GM21360 (cell line): ENCODE data around the gene HOXA9.

Source experiments
- ATAC-seq: cut with Tn5 transposase; IDR thresholded peaks from one replicate; pipeline ENCODE4 v1.9.1; 2021; ENCODE audit warnings: mild to moderate bottlenecking, moderate library complexity; ENCODE audit not compliant: unreplicated experiment

Gene HOXA9

GRCh38 chr7:27144781-27145164, 20.6 kb downstream of the HOXA9 start:
- ATAC-seq = no peak

- no peak for ATAC-seq
These were observed 21.2 kb downstream of the HOXA9 start for GRCh38 chr7:27143950-27144780.

- no peak for ATAC-seq
These were observed 22.1 kb downstream of the HOXA9 start, which contains the start of gene HOXA5 for GRCh38 chr7:27143023-27143949. HOXA5 (minus strand) TSS chr7:27143681; CDS start chr7:27143607, 74 bp downstream.

- ATAC-seq = no peak
These were observed 22.7 kb downstream of the HOXA9 start for GRCh38 chr7:27142580-27143022.

GRCh38 chr7:27141923-27142579, 23.3 kb downstream of the HOXA9 start:
- ATAC-seq = no peak

GRCh38 chr7:27141137-27141922, 24.0 kb downstream of the HOXA9 start:
- no peak for ATAC-seq

GRCh38 chr7:27140126-27140857, 25.0 kb downstream of the HOXA9 start:
- no peak for ATAC-seq

GRCh38 chr7:27139334-27140125, 25.8 kb downstream of the HOXA9 start:
- no peak for ATAC-seq

GRCh38 chr7:27138985-27139333, 26.4 kb downstream of the HOXA9 start:
- no peak for ATAC-seq

- ATAC-seq = no peak
These were observed 26.9 kb downstream of the HOXA9 start for GRCh38 chr7:27138472-27138871.

GRCh38 chr7:27137640-27138315, 27.6 kb downstream of the HOXA9 start:
- ATAC-seq = no peak

GRCh38 chr7:27134392-27134791, 30.9 kb downstream of the HOXA9 start:
- ATAC-seq = no peak

GRCh38 chr7:27133409-27134231, 31.7 kb downstream of the HOXA9 start:
- no peak for ATAC-seq

GRCh38 chr7:27132978-27133377, 32.4 kb downstream of the HOXA9 start:
- ATAC-seq = no peak

- ATAC-seq = no peak
These were observed 33.1 kb downstream of the HOXA9 start for GRCh38 chr7:27132214-27132613.

- no peak for ATAC-seq
These were observed 33.9 kb downstream of the HOXA9 start for GRCh38 chr7:27131390-27131819.

GRCh38 chr7:27130540-27131389, 34.6 kb downstream of the HOXA9 start, which contains the start of gene HOXA4:
HOXA4 (minus strand) TSS chr7:27130757; CDS start chr7:27130733, 24 bp downstream.
- ATAC-seq = no peak
